GM04504 (cell line): ENCODE results near the gene RNF144B.
"Not testable (repeated sequence)": the region's sequence is repeated elsewhere in the genome, so short reads cannot be mapped to it uniquely, and the experiment has no call there.

Experiments
- DNase-seq: peaks from one replicate; pipeline ENCODE4 v3.0.0-alpha.2; 2012; ENCODE audit warnings: low read depth

The RNF144B gene

GRCh38 chr6:18409602-18410001 lies 22.5 kb downstream of the RNF144B start:
- not testable (repeated sequence) for DNase-seq

- no peak for DNase-seq
Observed at GRCh38 chr6:18410412-18410811, 23.3 kb downstream of the RNF144B start.

GRCh38 chr6:18412068-18412467 lies 24.9 kb downstream of the RNF144B start:
- no peak for DNase-seq

- DNase-seq = no peak
Observed at GRCh38 chr6:18412644-18413043, 25.5 kb downstream of the RNF144B start.

DNA sequence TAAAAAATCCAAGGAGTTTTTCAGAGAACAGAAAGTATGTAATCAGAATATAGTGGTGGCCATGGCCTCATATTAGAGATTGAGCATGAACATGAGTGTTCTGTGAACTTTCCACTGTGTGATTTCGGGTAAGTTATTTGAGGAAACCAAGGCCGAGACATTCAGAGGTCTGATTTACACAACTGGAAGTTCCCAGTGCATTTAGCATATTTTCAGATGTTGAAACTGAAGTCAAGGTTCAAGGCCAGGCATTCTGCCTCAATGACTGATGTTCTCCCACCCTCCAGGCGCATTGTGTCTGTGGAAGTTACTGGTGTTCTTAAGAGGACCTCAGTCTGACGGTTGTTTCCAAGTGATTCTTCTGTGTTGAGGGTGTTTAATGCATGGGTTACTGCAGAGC lies 26.2 kb downstream of the RNF144B start:
- no peak for DNase-seq

GRCh38 chr6:18414116-18414515 lies 27.0 kb downstream of the RNF144B start:
- DNase-seq = no peak

DNA sequence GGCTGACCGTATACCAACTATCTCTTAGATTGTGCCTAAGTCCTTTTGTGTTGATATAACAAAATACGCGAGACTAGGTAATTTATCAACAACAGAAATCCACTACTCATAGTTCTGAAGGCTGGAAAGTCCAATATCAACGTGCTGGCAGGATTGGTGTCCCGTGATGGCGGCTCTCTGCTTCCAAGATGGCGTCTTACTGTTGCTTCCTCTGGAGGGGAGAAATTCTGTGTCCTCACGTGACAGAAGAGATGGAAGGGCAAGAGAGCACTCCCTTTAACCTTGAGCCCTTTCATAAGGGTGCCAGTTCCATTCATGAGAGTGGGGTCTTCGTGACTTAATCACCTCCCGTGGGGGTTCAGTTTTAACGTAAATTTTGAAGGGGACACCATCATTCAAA lies 28.1 kb downstream of the RNF144B start:
- no peak for DNase-seq

DNA sequence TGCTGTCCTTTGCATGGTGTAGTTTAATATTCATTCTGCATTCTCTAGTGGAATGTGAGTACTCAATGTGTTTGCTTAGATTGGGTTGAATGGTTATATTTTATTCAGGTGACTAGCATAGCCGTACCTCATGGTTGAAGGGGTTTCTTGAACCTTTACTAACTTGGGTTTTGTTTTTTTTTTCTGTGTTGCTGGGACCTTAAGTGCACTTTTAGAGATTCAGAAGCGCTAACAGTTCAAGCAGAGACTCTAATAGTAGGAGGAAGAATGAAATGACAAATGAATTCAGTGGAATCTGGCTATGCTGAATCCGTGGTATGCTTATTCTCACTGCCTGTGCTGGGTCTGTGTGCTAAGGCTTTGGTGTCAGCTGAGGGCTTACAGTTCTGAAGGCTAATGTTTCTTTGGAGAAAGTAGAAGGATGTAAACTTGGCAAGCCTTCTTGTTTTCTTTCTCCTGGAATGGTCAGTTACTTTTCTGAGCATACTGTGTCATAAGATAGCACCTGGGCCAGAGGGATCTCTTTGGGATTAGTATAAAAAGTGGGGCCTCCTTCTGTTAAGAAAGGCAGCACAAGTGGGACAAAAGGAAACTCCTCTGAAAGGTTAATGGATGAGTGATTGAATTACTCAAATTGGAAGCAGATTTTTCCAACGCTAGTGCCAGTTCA lies 28.7 kb downstream of the RNF144B start:
- no peak for DNase-seq

DNA sequence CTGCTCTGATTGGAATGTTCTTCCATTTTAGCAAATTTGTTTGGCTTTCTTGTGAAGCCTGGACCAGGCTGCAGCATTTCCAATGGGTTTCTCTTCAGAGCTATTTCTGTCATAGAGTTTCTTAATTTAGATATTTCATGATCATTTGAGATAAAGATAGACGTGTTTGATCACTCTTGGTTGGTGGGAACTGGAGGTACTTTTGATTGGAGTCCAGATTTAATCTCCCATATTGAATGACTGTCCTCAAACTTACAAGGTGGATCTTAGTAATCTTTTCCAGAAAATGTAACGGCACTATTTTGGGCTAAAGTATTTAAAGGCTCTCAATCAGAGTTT lies 29.2 kb downstream of the RNF144B start:
- no peak for DNase-seq

GRCh38 chr6:18420328-18420727 lies 33.2 kb downstream of the RNF144B start:
- no peak for DNase-seq

DNA sequence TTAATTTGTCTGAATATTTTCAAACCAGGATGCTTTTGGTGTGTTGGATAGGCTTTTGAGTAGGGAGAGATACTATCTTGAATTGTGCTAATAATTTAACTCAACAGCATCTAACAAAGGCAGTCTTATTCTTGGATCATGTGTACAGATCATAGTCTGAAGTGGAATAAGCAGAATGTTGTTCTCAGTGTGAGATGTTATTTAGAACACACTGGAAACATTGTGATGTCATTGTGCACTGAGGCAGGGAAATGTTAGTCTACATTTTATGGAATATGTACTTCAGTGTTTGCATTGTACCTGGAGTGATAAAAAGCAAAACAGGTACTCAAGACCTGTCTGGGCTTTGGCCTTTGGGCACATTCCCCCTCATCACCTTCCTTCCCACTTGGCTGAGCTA lies 35.0 kb downstream of the RNF144B start:
- no peak for DNase-seq

DNA sequence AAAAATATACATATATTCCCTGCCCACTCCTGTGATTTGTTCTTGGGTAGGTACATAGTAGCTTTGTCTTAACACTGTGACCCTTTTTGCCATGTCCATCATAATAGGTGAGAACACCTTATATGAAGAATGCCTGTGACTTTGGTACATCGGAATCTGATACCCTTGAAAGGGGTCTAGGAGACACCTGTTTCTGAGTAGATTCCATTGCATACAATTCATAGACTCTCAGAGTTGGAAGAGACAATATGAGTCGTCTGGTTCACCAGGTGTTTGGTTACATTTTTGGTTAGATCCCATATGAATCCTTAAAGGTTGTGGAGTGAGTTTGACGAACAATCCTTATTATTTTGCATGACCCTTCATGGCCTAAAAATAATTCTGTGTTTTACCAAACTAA lies 36.3 kb downstream of the RNF144B start:
- DNase-seq = no peak

- DNase-seq = no peak
Observed at GRCh38 chr6:18424201-18424600, 37.1 kb downstream of the RNF144B start.

DNA sequence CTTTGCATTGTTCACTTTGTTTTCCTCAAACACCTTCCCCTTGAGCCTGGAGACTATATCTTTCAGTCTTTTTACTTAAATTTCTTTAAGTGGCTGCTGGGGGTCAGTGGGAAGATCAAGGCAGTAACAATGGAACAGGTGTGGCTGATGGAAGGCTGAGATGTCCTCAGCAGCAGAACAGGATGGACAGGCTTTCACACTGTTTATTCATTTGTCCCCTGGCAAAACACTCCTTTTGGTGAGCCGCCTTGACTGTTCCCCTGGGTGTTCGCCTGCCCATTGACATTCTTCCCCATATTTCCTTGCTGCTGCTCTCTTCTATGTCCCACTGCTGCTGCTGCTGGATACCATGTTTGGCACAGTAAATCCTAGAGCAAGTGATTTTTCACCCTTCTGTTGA lies 38.1 kb downstream of the RNF144B start:
- no peak for DNase-seq

GRCh38 chr6:18427296-18427695 lies 40.1 kb downstream of the RNF144B start:
- DNase-seq = no peak

GRCh38 chr6:18429655-18430297 lies 42.6 kb downstream of the RNF144B start:
- DNase-seq = no peak

GRCh38 chr6:18431581-18431980 lies 44.4 kb downstream of the RNF144B start:
- no peak for DNase-seq

- no peak for DNase-seq
Observed at GRCh38 chr6:18432180-18432579, 45.0 kb downstream of the RNF144B start.

DNA sequence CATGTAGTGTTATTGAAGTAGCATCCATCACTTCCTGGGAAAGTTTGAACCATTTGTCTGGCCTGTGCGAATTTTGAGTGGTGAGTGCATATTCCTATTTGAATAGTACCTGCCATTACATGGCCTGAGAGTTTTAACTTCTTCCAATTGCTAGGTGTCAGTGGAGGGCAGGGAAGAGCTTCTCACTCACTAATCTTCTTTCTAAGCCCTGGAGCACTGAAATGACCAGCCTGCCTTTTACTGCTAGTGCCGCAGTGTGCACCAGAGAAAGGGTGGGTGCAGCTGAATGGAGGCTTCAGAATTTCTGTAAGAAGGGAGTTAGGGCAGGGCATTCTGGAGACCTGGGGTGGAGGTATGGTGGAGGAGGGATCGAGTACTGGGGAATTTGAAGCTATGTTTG lies 45.5 kb downstream of the RNF144B start:
- no peak for DNase-seq

DNA sequence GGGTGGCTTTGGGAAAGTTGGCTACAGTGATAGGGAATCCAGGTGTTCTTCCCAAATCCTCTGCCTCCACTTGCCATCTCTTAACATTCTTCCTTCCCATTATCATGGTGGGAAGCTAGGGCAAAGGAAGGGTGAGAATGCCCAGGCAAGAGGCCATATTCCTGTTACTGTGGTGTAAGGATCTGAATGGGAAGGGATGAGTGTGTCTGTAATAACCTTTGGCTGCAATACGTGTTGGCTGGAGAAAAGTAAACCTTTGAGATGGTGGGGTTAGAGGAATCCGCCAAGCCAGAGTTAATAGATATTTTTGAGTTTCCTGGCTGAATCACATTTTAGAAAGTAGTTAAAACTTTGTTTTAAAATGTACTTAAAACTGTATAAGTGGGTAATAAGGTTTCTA lies 45.9 kb downstream of the RNF144B start:
- DNase-seq = no peak

GRCh38 chr6:18436341-18436740 lies 49.2 kb downstream of the RNF144B start:
- no peak for DNase-seq

DNA sequence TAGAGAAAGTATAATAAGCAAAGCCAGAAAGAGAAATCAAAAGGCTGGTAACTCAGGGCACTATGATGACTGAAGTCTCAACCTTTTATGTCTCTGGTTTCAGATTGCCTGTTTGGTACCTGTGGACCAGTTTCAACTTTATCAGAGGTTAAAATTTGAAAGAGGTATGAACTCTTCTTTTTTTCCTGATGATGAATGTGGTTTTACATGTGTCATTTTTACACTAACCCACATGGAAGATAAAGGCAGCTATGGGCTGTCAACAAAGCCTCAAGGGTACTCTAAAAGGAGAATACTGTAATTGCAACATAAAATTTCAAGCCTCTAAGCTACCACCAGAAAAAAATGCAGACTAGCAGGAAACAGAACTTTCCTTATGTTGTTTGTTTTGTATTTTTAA lies 52.4 kb downstream of the RNF144B start:
- no peak for DNase-seq

DNA sequence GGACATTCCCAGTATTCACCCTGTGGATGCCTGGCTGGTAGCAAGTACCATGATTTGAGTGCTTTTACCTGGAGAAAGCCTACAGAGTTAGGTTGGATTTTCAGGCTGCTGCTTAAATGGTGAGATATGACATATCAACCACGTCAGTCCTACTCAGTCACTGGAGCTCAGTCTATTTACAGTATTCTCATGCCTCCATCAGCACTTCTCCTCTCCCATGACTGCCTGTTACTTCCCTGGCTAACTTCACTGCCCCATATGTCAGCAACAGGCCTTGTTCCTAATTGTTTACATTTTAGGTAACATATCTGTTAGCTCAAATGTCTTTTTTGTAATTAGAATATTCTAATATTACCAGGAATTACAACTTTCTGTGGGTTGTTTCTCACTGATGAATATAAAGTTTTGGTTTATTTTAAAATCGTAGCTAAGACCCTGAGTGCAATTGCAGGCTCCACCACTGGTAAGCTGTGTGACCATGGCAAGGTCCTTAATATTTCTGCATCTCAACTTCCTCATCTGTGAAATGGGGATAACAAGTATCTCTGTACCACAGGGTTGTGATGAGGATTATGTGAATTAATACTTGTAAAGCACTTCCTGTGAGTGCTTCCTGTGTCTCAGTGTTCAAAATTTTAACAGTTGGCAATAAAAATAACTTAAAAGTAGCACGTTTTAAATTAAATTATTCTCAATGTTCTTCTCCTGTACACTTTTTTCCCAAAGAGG lies 54.3 kb downstream of the RNF144B start:
- DNase-seq = no peak

DNA sequence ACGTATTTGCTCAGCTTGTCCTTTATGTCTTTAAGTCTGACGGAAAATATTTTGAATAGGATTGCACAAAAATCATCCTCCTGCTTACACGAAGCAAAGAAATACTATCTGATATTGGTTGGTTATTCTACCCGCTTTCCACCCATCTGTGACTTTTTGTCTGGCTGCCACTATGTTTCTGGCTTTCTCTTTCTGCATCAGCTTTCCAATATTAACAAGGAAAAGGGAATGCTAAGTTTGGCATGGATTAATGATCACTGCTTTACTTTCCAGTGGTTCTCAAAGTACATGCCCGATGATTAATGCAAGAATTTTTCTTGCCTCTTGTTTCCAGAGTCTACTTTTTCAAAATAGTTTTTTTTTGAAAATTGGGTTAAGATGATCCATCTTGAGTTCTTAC lies 57.0 kb downstream of the RNF144B start:
- DNase-seq = no peak
